GM19324 (cell line): ENCODE measurements around the gene DNAJB12.
"Not testable (repeated sequence)": the region's sequence is repeated elsewhere in the genome, so short reads cannot be mapped to it uniquely, and the experiment has no call there.

Experiments
- ATAC-seq: cut with Tn5 transposase; IDR thresholded peaks from one replicate; pipeline ENCODE4 v1.9.1; 2021; ENCODE audit warnings: mild to moderate bottlenecking, moderate library complexity; ENCODE audit not compliant: unreplicated experiment, low FRiP score

The DNAJB12 gene

DNA sequence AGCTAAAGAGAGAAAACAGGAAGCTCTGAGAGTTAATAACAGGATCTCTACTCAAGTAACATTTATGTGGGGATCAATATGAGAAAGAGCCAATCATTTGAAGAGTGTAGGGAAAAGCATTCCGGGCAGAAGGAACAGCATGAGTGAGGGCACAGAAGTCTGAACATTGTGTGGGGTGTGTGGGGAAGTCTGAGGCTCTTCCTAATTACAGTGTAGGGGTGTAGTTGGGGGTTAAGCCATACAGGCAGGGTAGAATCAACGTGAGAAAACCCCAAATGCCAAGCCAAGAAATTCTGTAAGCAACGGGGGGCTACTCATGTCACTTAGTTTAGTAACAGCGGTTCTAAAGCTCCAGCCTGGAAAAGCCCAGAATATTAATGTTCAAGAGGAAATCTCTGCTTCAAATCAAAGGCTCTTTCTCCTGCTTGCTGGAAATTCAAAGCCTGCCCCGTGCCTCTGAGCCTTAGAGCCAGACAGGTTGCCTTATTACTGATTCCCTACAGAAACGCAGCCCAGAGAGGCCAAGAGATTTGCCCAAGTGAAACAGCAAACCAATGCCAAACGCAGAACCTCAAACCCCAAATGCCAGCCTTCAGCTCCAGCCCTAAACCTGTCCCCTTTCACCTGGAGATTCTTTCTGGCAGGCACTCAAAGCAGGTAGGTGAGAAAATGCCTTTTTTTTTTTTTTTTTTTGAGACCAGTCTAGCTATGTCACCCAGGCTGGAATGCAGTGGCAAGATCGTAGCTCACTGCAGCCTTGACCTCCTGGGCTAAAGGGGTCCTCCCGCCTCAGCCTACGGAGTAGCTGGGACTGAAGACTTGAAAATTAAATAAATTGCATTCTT lies 36.1 kb downstream of the DNAJB12 start:
- no peak for ATAC-seq

DNA sequence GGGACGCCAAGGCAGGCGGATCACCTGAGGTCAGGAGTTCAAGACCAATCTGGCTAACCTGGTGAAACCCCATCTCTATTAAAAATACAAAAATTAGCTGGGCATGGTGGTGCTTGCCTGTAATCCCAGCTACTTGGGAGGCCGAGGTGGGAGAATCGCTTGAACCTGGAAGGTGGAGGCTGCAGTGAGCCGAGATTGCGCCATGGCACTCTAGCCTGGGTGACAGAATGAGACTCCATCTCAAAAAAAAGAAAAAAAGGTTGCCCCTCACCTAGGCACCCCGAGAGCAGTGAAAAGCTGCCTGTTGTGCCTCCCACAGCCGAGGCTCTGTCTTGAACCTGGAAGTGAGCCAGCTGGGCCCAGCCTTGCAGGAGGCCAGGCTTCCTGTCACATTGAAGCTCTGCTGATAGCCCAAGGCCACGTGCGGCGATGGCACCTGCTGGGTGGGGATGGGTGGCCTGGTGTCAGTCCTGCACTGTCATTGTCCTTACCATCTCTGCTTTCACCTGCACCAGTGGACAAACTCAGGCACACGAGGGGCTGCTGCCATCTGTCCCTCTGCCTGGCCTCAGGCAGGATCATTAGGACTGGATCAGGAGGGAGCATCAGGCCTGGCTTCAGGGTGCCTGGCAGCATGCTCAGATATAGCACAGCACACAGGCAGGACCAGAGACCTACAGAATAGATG lies 37.8 kb downstream of the DNAJB12 start:
- ATAC-seq: no peak

DNA sequence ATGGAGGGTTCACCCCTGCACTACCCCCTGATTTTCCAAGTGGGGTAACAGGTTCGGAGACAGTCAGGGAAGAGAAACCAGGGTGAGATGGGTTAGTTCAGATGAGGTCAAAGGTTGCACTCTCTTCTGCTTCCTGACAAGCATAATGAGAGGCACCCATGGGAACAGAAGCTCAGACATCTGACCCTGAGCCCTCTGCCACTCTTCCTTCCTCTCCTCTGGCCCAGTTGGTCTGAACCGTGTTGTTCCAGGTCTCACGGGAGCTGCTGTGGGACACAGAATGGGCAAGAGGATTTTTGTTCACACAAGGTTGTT lies 38.4 kb downstream of the DNAJB12 start:
- no peak for ATAC-seq

DNA sequence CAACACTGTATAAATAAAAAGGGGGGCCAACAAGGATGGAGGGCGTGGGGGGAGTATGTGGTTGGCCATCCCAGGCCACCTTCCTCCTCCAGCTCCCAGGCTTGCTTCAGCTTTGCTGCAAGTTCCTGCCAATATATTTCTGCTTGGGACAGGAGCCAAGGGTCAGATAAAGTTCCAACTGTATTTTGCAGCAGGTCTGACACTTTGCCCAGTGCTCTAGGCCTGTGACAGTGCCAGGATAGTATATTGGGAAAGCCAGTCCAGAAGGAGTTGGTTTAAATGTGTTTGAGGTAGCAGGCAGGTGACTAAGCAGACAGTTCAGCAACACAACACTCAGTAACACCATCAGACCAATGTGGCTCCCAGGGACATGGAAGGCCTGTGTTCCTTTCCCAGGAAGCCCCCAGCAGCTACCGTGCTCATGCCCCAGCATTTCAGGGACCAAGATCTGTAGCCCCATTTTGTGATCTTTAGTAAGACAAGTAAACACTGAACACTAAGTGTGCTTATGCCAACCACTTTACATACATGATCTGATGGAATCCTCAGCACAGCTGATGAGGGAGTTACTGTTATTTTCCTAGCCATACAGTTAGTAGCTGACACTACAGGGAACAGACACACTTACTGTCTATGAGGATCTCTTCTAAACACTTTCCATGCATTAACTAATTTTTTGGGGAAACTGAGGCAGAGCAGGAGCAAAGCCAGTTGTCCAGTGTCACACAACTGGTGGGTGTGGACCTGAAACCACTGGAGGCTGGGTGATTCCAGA lies 38.9 kb downstream of the DNAJB12 start:
- no peak for ATAC-seq

DNA sequence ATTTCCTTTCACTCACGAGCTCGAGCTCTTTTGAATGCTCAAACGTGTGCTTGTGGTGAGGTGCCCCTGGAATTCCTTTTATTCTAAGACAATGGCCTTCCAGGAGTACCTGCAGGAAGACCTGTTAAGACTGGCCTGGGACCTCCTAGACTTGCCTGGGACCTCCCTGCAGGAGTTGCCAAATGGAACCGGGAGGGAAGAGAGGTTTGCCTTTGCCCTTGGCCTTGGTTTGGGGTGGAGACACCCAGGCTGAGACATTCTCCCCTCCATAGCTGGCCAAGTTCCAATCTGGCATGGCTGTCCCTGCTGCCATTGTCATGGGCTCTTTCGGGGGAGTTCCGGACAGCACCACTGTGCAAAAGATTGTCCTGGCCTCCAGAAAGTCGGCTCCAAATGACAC lies 39.7 kb downstream of the DNAJB12 start:
- ATAC-seq: no peak

DNA sequence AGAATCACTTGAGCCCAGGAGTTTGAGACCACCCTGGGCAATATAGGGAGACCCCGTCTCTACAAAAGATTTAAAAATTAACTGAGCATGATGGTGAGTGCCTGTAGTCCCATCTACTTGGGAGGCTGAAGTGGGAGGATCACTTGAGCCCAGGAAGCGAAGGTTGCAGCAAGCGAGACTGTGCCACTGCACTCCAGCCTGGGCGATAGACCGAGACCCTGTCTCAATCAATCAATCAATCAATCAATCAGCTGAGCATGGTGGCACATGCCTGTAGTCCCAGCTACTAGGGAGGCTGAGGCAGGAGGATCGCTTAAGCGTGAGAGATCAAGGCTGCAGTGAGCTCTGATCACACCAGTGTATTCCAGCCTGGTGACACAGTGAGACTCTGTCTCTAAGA lies 40.5 kb downstream of the DNAJB12 start:
- no peak for ATAC-seq

DNA sequence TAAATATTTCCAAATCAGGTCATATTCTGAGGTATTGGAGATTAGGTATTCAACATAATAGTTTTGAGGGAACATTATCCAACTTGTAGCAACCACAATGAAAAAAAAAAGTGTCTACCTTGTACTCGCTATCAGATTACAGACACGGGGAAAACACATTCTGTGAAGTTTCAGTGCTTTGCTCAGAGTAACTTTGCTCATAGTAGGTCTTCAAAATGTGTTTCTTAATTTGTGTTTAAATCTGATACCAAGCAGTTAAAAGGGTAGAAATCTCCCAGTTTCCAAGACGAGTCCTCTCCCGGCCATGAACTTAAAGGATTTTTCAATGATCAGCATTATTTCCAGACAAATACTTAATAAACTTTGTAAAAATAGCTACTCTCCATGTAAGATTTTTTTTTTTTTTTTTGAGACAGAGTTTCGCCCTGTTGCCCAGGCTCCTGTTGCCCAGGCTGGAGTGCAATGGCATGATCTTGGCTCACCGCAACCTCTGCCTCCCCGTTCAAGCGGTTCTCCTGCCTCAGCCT lies 41.8 kb downstream of the DNAJB12 start:
- ATAC-seq: no peak

DNA sequence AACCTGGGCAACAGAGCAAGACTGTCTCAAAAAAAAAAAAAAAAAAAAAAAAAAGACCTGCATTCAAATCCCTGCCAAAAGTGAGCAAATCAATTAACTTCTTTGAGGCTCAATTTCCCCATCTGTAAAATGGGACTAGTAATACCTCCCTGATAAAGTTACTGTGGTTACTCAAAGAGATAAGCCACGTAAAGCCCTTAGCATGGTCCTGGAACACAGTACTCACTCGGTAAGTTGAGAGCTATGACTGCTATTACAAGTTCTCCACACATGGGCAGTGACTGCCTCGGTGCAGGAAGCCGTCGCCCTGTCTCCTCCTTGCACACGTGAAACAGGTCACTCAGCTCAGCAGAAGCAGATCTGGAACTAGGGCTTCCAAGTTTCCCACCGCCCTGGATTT lies 43.1 kb downstream of the DNAJB12 start:
- ATAC-seq: no peak

DNA sequence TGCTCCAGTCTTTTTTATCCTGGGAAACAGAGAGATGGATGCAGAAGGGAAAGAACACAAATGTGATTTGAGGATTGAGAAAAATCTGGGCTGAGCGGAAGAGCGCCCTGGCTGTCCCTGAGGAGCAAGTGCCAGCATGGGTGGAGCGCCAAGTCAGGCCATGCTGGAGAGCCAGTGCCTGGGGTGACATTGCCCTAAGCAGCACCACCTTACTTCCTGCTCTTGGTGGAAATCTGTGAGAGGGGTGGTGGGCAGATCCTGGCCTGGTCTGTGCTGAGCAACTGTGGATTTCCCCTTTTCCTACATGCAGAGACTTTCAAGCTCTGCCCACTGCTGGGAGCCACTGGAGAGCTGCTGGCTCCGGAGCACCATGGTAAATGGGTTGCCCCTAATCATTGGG lies 44.1 kb downstream of the DNAJB12 start:
- no peak for ATAC-seq

DNA sequence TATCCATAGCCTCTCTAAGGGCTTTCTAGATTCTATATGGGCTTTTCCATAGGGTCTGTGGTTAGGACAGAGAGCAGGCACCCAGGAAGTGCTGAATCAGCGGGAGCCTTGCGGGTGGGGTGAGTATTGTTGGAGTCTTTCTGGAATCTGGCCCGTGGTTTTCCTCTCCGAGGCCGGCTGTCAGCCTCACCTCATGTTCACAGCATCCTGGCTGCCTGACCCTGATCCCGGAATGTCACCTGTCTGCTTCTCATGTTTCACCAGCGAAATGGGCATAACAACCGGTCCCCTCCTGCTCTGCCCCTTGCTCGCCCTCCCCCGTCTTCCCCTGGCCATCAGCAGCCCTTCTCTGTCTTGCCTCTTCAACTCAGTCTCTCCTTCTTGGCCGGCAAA lies 44.5 kb downstream of the DNAJB12 start:
- no peak for ATAC-seq

DNA sequence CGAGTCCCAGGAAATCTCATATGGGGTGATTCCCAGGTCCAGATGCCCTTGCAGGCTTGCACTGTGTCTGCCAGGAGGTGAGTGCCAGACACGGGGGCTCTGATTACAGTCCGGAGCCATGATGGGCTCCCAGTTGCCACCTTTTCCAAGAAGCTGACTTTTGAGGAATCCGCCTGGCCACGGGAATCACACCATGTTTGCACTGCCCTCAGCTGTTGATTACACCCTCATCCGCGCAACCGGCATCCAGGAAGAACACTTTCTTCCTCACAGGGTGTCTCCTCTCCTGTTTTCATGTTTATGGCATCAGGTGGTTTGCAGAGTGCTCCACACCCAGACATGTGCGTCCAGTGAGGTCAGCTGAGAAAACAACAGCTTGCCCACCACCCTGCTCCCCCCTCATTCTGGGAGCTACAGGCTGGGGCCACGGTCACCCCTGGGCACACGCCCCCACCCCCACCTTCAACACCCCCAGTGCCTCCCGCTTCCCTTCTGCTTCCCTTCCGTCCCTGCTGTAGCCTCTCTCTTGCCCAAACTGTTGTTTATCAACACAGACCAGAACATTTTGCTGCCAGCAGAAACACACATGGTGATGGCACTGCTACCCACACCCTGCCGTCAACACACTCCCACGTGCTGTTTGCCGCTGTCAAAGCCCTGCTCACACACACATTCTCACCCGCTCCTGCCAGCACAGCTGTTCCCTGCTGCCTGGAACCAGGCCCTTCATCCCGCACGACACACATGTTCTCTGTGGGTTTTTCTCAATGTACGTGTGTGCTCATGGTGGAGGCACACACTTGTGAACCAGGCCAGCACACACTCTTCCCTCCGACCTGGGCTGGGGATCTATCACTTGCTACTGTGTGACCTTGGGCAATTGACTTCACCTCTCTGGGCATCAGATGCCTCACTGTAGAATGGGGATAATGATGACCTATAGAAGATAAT lies 45.2 kb downstream of the DNAJB12 start:
- ATAC-seq: no peak

DNA sequence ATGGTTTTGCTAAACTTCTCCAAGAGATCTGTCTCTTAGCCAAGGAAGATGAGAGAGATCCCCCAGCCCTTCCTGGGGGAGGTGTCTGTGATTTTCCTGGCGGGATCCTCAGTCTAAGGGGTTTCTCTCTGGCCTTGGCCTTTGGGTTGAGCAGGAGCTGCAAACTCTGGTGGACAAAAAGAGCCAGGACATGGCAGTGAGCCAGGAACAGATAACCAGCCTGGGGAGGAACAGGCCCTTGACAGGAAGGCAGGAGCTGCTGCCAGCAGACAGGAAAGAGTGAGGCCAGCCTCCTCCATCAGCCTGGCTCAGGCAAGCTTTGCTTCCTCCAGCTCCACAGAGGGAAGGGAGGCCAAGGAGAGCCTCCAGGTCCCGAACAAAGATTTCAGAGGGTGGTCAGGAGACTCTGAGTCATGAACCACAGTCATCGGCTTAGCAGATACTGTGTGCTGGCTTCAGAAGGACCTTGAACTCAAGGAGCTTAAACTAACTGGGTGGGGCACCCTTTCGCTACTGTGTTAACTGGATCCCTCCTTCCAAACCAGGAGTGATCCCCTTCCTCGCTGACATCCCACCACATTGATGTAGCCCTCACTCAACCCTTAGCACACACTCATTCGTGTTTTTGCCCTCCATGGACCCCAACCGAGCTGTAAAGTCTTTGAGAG lies 46.3 kb downstream of the DNAJB12 start:
- ATAC-seq: no peak

DNA sequence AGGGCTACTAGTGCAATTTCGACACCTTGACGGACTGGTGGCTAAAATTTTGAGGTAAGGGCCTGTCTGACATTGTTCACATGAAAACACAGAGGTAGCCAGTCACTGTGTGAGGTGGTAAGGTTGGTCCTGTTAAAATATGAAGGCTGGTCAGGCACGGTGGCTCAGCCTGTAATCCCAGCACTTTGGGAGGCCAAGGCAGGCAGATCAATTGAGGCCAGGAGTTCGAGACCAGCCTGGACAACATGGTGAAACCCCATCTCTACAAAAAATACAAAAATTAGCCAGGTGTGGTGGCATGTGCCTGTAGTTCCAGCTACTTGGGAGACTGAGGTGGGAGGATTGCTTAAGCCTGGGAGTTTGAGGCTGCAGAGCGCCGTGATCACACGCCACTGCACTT lies 47.0 kb downstream of the DNAJB12 start:
- ATAC-seq: not testable (repeated sequence)

DNA sequence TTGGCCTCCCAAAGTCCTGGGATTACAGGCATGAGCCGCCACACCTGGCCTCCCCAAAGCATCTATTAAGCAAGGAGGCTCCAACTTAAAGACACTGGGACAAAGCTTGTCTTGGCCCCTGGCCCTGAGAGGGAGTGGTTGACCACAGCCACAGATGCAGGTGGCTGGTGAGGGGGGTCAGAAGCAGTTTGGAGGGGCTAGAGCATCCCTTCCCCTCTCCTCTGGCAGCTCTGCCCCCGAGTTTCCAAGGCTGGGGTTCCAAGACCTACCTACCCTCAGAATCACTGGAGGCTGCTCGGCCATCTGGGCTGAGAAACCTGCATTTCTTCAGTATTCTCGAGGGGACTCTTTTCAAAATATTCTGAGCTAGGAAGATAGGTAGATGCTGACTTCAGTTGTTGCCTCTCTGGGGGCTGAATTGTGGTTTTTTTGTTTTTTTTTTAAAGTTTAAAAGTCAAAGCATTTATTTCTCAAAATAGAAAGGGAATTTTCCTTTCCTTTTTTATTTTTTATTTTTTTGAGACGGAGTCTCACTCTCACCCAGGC lies 48.4 kb downstream of the DNAJB12 start:
- ATAC-seq: no peak

DNA sequence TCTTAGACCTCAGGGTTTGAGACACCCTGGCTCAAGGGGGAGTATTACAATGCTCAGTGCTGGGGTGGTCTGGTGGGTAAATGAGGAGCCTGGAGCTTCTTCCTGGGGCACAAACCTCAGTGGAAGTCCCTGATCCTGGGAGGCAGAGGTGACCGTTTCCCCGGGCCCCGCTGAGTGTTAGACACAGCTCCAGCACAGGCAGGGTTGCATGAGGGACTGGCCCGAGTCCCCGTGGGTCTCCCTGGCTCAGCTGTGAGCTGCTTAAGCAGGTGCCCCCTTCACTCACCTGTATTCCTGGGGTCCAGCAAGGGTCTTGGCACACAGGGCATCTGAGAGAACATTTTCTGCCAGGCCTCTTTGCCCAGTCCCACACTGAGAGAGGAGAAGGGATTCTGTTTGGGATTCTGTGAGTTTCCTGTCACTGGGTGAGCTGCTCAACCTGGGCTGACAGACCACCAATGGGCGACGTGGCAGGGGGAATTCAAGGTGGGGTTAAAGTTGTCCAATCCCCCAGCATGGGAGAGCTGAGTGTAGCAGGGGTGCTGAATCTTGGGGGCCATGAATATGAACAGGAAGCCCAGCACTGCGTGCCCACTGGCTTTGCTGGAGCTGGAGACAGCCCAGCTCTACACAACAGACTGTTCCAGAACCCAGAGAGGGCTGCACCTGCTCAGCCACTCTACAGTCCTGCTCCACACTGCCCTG lies 51.1 kb downstream of the DNAJB12 start:
- ATAC-seq: no peak

DNA sequence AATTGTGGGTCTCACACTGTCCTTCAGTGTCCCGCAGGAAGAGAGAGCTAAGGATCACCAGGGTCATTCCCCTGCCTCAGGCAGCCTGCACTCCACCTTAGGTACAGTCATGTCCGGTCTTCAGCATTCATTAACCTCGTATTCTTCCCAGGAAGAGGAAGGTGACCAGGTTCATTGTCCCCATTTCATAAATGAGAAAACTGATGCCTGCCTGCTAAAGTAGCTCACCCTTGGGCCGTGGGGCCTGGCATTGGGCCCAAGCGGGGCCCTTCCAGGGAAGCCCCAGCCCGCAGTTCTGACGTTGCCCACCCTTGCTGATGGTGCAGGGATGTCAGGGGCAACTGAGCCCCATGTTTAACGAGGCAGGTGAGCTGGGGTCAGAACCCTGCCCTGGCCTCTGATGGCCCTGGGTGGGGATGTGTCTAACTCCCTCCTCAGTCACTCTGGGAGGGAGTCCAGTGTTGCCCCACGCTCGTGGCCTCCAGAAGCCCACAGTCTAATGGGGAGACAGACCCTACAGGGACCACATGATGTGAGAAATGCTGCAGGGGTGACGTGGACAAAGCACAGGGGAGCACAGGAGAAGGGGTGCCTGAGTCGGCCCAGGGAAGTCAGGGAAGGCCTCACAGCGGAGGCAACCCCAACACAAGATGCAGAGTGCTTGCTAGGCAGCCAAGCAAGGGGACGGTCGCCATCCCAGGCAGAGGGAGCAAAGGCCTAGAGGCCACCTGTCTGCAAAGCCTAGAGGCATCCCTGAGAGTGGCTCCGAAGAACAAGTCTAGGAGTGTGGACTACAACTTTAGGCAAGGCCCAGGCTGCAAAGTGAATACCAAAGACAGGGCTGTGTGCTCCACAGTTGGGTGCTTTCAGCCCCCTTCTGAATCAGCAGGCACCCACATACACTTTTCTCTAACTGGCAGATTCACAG lies 55.9 kb downstream of the DNAJB12 start:
- ATAC-seq: no peak

DNA sequence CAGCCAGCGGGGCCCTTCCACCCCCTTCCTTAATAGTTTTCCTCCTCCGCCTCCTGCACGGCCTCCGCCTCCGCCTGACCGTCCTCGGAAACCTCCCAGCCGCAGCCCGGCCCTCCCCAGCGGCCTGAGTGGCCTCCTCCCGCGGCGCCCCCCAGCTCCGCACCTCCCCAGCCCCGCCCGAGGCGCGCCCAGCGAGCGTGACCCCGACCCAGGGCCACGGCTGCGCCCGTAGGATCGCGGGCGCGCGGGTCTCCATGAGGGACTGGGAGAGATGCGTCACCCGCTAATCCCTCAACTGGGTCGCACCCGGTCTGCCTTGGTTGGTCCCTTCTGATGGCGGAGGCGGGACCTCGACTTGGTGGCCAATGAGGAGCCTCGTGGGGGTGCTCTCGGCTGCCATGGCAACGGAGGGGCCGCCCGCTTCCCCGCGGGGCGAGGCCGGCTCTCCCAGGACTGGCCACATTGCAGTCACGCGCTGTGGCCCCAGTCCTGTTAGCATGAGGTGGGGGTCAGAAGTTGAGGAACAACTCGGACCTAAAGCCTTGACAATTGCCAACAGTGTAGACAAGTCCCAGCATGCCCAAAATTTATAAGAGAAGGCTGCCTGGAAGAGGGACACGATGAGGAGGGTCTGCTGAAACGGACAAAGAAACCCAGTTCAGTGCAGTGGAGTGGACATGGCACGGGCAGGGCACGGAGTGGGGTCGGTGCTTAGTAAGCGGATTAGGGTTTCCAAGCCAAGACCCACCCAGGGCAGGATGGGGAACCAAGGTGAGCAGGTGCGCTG lies 56.7 kb downstream of the DNAJB12 start:
- peak; percentile 73 for ATAC-seq
